Lung (tissue), 12 donors: ENCODE results near the gene ASIC2. TPM values are rescaled to one million over a fixed set of nuclear protein-coding genes. Genes with fewer than 3 reads are reported as not detected.

Experiments
- ATAC-seq: fragments of 200-7000 bp; cut with Tn5 transposase; one replicate; pipeline ENCODE4 v1.9.1; 2020; ENCODE audit warnings: moderate number of reproducible peaks; ENCODE audit not compliant: insufficient read depth, low FRiP score
- DNase-seq, 3 donors: peaks; one replicate each; pipeline ENCODE4 v3.0.0-alpha.2; 2013 to 2017
- H3K27ac ChIP-seq, 2 donors: one replicate each; pipeline ENCODE4 v1.5.1; 2013; ENCODE audit warnings: mild to moderate bottlenecking in 2 of 2, moderate library complexity in 2 of 2, control low read depth in 1 of 2, inconsistent platforms in 1 of 2, low read depth in 1 of 2, low read length in 1 of 2
- H3K27me3 ChIP-seq, 3 donors: one replicate each; pipeline ENCODE4 v1.5.1; 2013; ENCODE audit warnings: low read length in 2 of 3; ENCODE audit not compliant: control insufficient read depth in 3 of 3, insufficient read depth in 3 of 3
- H3K36me3 ChIP-seq, 4 donors: one replicate each; pipeline ENCODE4 v1.5.1; 2013; ENCODE audit warnings: low read length in 4 of 4, mild to moderate bottlenecking in 1 of 4, moderate library complexity in 1 of 4; ENCODE audit not compliant: control insufficient read depth in 4 of 4, insufficient read depth in 4 of 4
- H3K4me1 ChIP-seq, 5 donors: one replicate each; pipeline ENCODE4 v1.5.1; 2013; ENCODE audit warnings: low read length in 5 of 5, mild to moderate bottlenecking in 2 of 5, moderate library complexity in 1 of 5; ENCODE audit not compliant: control insufficient read depth in 5 of 5, insufficient read depth in 5 of 5
- H3K4me3 ChIP-seq: one replicate; pipeline ENCODE4 v1.5.1; 2013; ENCODE audit warnings: mild to moderate bottlenecking, control low read depth, moderate library complexity
- H3K9ac ChIP-seq, 2 donors: one replicate each; pipeline ENCODE4 v1.5.1; 2013; ENCODE audit warnings: low read length in 2 of 2, control low read depth in 1 of 2; ENCODE audit not compliant: insufficient read depth in 1 of 2
- H3K9me3 ChIP-seq, 4 donors: one replicate each; pipeline ENCODE4 v1.5.1; 2013; ENCODE audit warnings: low read length in 3 of 4, mild to moderate bottlenecking in 1 of 4, moderate library complexity in 1 of 4; ENCODE audit not compliant: control insufficient read depth in 4 of 4, insufficient read depth in 3 of 4
- CTCF ChIP-seq: IDR thresholded peaks from 2 replicates; pipeline ENCODE4 v1.5.1; 2012; ENCODE audit warnings: mild to moderate bottlenecking; ENCODE audit errors: control extremely low read depth, extremely low read depth
- WGBS, 2 donors: extraction: QIAGEN DNeasy Blood & Tissue Kit; methylation state at CpG; one replicate each; pipeline ENCODE4 v1.1.7; 2013; 5-methylcytosine and 5-hydroxymethylcytosine counted together
- polyA plus RNA-seq, 2 donors: library from polyadenylated mRNA; stranded (reverse); fragments of 200-250 nt; gene quantifications; one replicate each; pipeline ENCODE4 v1.2.1, GENCODE V29; 2013
- total RNA-seq, 2 donors: library from RNA; depleted of rRNA in 1 of 2; stranded (reverse); fragments of >200 nt in 1 of 2; gene quantifications; one replicate each; pipeline ENCODE4 v1.2.1, GENCODE V29; 2014 to 2021
- donor health status: control.
- donor health status: control.
- donor health status: Bipolar disorder and iron deficiency.
- donor health status: healthy.
- donor health status: DM: yes; HTN: yes; CAD: no.

Gene ASIC2
- total and polyA plus RNA-seq, 4 donors = 0.03 to 0.28 (median 0.14) TPM; not detected in 1

DNA sequence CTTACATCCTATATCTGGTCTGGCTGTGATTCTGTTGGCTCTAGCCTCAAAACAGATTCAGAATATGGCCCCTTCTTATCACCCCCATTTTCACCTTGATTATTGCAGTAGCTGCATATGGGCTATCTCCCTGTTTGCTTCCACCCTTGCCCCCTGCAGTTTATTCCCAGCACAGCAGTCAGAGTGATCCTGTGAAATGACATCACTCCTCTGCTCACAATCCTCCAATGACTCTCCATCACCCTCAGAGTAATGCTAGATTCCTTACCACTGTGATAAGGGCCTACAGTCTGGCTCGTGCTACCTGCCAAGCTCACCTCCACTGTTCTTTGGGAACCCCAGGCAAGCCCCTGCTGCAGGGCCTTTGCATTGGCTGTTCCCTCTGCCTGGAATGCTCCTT lies 92.5 kb downstream of the ASIC2 start:
- TF ChIP-seq CTCF = no peak
- no peaks in the 10 kb centered on the region for H3K4me1 ChIP-seq
- H3K4me3 ChIP-seq = no peak overlapping the region
- DNase-seq (no peak), ATAC-seq (no peak)
- H3K9ac ChIP-seq = no peak overlapping the region
- H3K36me3 ChIP-seq = no peaks in the 10 kb centered on the region
- WGBS, 2 donors = 15 to 29% methylated on average over 1 of the region's 1 CpG
- H3K9me3 ChIP-seq = peaks cover 0 to 6% (median 0%) of the 10 kb centered on the region in 4 donors
- H3K27ac ChIP-seq = no peak overlapping the region
- H3K27me3 ChIP-seq = peaks cover 0 to 3% (median 3%) of the 10 kb centered on the region in 3 donors

GRCh38 chr17:33199571-33200510 lies 93.3 kb downstream of the ASIC2 start:
- 74 to 77% methylated on average over 12 of the region's 12 CpGs for WGBS, 2 donors
- TF ChIP-seq CTCF = no peak
- Histone ChIP-seq H3K9ac (no peak overlapping the region), H3K27ac (no peak overlapping the region), H3K4me3 (no peak overlapping the region), H3K27me3 (peaks cover 0 to 3% (median 3%) of the 10 kb centered on the region in 3 donors), H3K9me3 (peaks cover 0 to 6% (median 0%) of the 10 kb centered on the region in 4 donors), H3K4me1 (no peaks in the 10 kb centered on the region), H3K36me3 (no peaks in the 10 kb centered on the region)
- DNase-seq = peak in 2 of 3 donors; percentile 20 to 41
- no peak for ATAC-seq

- H3K27me3 ChIP-seq = peaks cover 0 to 3% (median 1%) of the 10 kb centered on the region in 3 donors
- WGBS, 2 donors = 72 to 77% methylated on average over 5 of the region's 5 CpGs
- ATAC-seq = no peak
- no peak overlapping the region for H3K9ac ChIP-seq
- no peaks in the 10 kb centered on the region for H3K4me1 ChIP-seq
- TF ChIP-seq CTCF = no peak
- H3K9me3 ChIP-seq = peaks cover 0 to 2% (median 0%) of the 10 kb centered on the region in 4 donors
- H3K4me3 ChIP-seq = no peak overlapping the region
- no peak for DNase-seq
- H3K27ac ChIP-seq = no peak overlapping the region
- no peaks in the 10 kb centered on the region for H3K36me3 ChIP-seq
Observed at GRCh38 chr17:33198954-33199353, 94.1 kb downstream of the ASIC2 start.
